PFSK-1 (cell line): ENCODE data around the gene SELENOF. TPM values are rescaled to one million over a fixed set of nuclear protein-coding genes. Genes with fewer than 3 reads are reported as not detected.

Source experiments
- FOXP2 ChIP-seq: optimal IDR thresholded peaks from 2 replicates; pipeline ENCODE3; 2011; ENCODE audit warnings: borderline replicate concordance, control low read depth, inconsistent platforms; ENCODE audit not compliant: insufficient read depth; ENCODE audit errors: extremely low read length, extremely low read depth
- POLR2AphosphoS5 ChIP-seq: IDR thresholded peaks from 2 replicates; pipeline ENCODE4 v1.6.1; 2012; ENCODE audit warnings: low read depth, mild to moderate bottlenecking, control low read depth, low read length, moderate library complexity
- REST ChIP-seq, 2 experiments: IDR thresholded peaks; 2 replicates each; pipeline versions ENCODE4 v1.6.1 to v1.8.0; 2011 to 2012; ENCODE audit warnings: low read depth in 2 of 2, low read length in 2 of 2, control low read depth in 1 of 2, inconsistent platforms in 1 of 2, mild to moderate bottlenecking in 1 of 2, moderate library complexity in 1 of 2; ENCODE audit not compliant: insufficient read depth in 1 of 2
- SIN3A ChIP-seq: IDR thresholded peaks from 2 replicates; pipeline ENCODE4 v1.6.1; 2012; ENCODE audit warnings: mild to moderate bottlenecking, low read length, moderate library complexity, borderline replicate concordance; ENCODE audit not compliant: insufficient read depth
- TAF1 ChIP-seq: IDR thresholded peaks from 2 replicates; pipeline ENCODE4 v1.6.1; 2012; ENCODE audit warnings: low read length, control low read depth, borderline replicate concordance; ENCODE audit not compliant: insufficient read depth
- polyA plus RNA-seq: library from polyadenylated mRNA; unstranded; fragments of >200 nt; gene quantifications from one replicate; pipeline ENCODE4 v1.2.1, GENCODE V29; 2012; ENCODE audit warnings: low read depth, missing spikeins; ENCODE audit not compliant: insufficient read length

The SELENOF gene
- 90.1 TPM for polyA plus RNA-seq

DNA sequence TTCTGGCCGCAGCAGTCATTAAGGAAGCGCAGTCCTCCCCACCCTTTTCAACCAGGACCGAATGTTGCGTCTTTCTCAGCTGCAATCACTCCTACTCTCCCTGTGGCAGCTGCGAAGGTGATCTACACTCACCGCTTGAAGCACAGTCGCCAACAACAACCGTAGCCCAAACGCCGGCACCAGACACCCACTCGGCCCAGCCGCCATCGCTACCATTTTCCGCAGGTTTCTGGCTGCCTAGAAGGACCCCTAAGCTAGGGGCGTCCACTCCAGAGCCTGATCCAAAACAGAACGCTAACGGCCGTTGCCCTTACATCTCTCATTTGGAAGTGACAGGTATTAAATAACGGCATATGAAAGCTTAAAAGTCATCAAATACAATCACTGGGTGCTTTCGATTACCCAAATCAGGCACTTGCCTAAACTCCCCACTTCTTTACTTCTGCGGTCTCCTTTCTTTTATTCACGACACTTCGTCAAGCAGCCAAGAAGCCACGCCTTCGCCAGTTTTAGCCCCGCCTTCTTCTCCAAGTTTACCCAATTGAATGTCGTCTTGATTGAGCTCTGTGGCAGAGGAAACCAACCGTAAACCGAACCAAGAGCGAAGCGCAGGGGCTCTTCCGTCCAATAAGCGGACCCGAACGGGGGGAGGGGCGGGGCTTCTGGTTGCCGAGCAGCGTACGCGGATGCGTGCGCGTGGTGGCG lies at the start of gene SELENOF:
Gene SELENOF, minus strand, starts transcription at position 231 of the 705 bp plus-strand sequence. Its CDS starts 15 bp downstream, at position 216.
- TF ChIP-seq REST (IDR thresholded peaks at IDR 0.05; ENCODE audit: insufficient read depth in 1 of 2, low read depth in 2 of 2, low read length in 2 of 2) (peak in 1 of 2 experiments; percentile 70; a peak in 1 of 4 replicates), TAF1 (peak; percentile 98), FOXP2 (peak; percentile 34), SIN3A (0 out of 2 replicates have a peak, but pooled peaks have one; percentile 77), POLR2AphosphoS5 (peak; percentile 95)

DNA sequence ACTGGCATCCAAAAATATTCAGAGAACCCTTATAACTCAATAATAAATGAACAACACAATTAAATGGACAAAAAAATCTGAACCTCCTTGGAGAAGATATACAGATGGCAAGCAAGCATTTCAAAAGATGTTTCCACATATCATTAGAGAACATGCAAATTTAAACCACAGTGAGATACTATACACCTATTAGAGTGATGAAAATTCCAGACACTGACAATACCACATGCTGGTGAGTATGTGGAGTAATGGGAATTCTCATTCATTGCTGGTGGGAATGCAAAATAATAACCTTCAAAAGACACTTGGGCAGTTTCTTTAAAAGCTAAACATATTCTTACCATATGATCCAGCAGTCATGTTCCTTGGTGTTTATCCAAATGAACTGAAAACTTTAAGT lies 46.6 kb upstream of the SELENOF start:
- no peak for TF ChIP-seq SIN3A
- no peak for TF ChIP-seq TAF1
- TF ChIP-seq REST (IDR thresholded peaks at IDR 0.05; ENCODE audit: insufficient read depth in 1 of 2, low read depth in 2 of 2, low read length in 2 of 2) = no peak
- no peak for TF ChIP-seq POLR2AphosphoS5
- TF ChIP-seq FOXP2 = no peak

- TF ChIP-seq TAF1 (no peak), REST (IDR thresholded peaks at IDR 0.05; ENCODE audit: insufficient read depth in 1 of 2, low read depth in 2 of 2, low read length in 2 of 2) (no peak), POLR2AphosphoS5 (no peak), FOXP2 (no peak), SIN3A (no peak)
Observed at GRCh38 chr1:86957221-86957620, 43.3 kb upstream of the SELENOF start.

DNA sequence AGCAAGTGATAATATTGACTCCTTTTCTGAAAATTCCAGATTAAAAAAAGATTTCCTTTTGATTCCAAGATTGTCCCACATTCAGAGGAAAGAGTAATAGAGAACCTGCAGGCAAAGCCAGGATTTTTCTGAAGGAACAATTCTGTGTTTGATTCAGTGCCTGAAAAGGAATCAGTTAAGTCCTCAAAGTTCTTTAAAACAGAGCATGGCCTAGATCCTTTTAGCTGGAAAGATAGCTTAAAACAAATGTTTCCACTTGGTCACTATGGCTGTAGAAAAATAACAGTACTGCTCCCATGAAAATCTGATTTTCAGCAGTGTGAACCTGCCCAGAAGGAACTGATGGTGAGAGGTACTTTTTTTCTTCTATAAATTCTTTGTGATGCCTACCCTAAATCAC lies 42.3 kb upstream of the SELENOF start:
- TF ChIP-seq REST (IDR thresholded peaks at IDR 0.05; ENCODE audit: insufficient read depth in 1 of 2, low read depth in 2 of 2, low read length in 2 of 2) (no peak), SIN3A (no peak), POLR2AphosphoS5 (no peak), FOXP2 (no peak), TAF1 (no peak)
